HG02885 (cell line): ENCODE measurements around the gene ERMAP.
"Not testable (repeated sequence)": the region's sequence is repeated elsewhere in the genome, so short reads cannot be mapped to it uniquely, and the experiment has no call there.

Source experiments
- ATAC-seq: cut with Tn5 transposase; IDR thresholded peaks from one replicate; pipeline ENCODE4 v1.9.1; 2021; ENCODE audit warnings: mild to moderate bottlenecking; ENCODE audit not compliant: unreplicated experiment, poor library complexity

The ERMAP gene

GRCh38 chr1:42806593-42806992 is 10.3 kb upstream of the ERMAP start:
- no peak for ATAC-seq

DNA sequence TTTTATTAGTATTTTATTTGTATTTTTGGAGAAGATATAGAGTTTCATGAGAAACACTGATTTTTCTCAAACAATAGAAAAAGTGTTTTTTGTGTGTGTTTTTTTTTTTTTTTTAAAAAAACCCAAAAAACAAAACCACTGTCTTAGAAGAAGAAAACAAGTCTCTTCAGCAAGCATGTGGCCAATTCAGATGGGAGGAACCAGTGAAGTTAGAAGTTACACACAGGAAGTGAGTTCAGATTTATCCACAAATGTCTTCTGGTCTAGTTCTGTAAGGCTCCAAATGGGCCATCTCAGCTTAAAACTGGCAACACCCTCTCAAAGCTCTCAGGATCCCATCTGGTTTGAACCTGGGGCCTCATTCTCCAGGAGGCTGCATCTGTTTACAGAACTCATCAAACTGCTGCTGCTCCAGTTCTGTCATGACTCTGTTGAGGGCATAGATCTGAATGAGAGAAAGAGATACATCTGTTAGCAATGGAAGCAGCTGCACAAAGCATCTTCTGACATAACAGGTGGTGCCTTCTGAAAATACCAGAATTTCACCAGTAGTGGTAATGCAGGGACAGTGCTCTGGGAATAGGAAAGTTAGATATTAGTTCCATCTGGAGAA is 9.8 kb upstream of the ERMAP start:
- no peak for ATAC-seq

DNA sequence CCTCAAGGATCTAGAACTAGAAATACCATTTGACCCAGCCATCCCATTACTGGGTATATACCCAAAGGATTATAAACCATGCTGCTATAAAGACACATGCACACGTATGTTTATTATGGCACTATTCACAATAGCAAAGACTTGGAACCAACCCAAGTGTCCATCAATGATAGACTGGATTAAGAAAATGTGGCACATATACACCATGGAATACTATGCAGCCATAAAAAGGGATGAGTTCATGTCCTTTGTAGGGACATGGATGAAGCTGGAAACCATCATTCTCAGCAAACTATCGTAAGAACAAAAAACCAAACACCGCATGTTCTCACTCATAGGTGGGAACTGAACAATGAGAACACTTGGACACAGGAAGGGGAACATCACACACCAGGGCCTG is 2.1 kb upstream of the ERMAP start:
- ATAC-seq, result not testable (repeated sequence)

DNA sequence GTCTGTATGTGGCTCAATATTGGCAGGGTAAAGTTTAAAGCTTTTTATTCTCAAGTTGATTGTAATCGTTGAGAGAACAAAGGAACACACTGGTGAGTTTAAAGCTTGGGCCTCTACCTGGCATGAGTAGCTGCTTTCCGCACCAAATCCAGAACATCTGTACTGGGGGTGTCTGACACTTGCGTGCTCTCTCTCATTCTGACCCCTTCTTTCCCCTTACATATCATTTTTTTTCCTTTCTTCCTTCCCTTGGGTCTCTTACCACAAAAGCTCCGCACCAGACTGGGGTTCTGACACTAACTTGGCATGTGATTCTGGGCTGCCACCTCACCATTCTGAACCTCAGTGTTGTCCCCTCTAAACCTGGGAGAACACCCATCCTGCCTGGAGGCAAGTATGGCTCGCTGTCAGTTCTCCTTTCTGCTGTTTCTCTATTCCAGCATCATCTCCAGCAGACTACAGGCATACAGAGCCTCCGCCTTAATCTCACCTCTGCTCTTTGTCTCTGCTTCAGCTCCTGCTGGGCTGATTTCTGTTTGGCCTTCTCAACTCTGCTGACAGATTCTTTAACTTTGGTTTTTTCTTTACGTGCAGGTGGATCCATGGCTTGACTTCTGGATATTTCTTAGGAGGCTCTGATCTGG is 859 bp upstream of the ERMAP start:
- no peak for ATAC-seq

GRCh38 chr1:42817440-42817767 is 482 bp downstream of the ERMAP start:
- no peak for ATAC-seq

DNA sequence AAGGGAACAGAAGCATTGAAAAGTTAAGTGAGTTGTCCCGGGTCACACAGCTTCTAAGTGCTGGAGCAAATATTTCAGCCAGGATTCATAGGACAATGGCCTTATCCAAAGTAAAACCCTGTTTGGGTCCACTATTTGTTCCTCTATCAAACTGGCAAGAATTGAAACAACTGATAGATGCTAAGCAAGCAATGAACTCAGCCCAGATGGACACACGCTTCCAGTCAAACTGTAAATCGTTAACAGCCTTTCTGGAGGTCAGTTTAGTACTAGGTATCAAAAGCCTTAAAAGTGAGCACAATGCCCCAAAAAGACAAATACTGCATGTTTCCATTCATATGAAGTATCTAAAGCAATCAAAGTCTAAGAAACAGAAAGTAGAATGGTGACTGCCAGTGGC is 1.1 kb downstream of the ERMAP start:
- ATAC-seq, result no peak

GRCh38 chr1:42820813-42821212 is 3.9 kb downstream of the ERMAP start:
- no peak for ATAC-seq

DNA sequence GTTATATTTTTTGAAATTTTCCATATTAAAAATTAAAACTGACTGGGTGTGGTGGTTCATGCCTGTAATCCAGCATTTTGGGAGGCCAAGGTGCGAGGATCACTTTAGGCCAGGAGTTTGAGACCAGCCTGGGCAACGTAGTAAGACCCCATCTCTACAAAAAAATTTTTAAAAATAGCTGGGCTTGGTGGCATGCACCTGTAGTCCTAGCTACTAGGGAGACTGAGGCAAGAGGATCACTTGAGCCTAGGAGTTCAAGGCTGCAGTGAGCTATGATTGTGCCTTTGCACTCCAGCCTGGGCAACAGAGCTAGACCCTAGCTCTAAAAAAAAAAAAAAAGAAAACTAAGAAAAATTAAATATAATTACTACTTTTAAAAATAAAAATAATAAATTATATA is 4.8 kb downstream of the ERMAP start:
- no peak for ATAC-seq

DNA sequence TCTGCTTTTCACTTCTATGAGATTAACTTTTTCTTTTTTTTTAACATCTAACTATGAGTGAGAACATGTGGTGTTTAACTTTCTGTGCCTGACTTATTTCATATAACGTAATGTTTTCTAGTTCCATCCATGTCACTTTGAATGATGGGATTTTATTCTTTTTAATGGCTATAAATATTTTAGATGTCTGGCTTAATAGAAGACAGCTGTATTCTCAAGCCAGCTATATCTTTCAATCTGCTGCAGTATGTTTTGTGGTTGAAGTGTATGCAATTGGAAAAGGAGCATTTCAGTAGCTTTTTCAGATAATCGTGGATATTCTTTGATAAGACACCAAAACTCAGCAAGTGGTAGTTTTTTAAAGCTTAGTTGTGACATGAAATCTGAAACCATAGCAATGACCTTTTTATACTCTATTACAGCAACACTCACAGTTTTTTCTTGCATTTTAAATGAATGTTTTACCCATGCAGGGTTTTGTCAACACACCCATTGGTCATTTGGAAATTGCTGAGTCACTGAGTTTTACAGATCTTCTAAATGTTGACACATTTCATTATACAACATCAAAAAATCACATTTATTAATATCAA is 6.0 kb downstream of the ERMAP start:
- ATAC-seq, result no peak

- ATAC-seq, result no peak
These were observed 7.6 kb downstream of the ERMAP start for GRCh38 chr1:42824481-42825035.

- no peak for ATAC-seq
These were observed 8.3 kb downstream of the ERMAP start for GRCh38 chr1:42825036-42825851.

DNA sequence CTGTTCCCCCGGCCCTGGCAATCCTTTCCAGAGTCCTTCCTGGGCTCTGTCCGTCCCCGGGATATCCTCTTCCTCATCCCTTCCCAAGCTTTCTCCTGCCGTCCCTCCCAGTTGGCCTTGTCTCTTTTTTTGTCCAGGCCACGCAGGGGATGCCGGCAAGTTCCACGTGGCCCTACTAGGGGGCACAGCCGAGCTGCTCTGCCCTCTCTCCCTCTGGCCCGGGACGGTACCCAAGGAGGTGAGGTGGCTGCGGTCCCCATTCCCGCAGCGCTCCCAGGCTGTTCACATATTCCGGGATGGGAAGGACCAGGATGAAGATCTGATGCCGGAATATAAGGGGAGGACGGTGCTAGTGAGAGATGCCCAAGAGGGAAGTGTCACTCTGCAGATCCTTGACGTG is 13.7 kb downstream of the ERMAP start:
- ATAC-seq, result no peak

GRCh38 chr1:42831273-42831672 is 14.4 kb downstream of the ERMAP start:
- no peak for ATAC-seq

DNA sequence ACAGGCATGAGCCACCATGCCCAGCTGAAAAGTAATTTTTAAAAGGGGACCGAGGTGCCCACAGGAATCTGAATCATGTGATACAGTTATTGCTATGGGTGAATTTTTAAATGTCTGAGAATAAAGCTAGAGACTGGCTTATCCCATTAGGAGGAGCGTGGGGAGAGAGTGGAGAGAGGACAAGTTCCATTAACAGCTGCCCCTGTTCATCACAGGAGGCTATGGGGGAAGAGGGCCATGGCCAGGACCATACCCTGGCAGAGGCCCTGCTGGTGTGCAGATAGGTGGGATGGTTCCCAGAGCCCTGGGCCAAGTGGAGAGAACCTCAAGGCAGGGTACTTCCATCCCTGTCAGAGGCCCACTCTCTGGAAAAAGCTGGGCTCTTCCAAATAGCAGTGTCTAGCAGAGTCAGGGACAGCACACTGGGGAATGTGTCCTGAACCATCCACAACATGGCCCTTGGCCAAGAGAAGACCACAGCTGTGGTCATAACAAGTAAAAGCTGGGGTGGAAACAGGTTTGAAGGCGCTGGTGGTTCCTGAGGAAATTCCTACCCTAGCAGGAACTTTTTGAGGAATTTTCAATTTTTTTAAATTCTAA is 15.8 kb downstream of the ERMAP start:
- no peak for ATAC-seq

- ATAC-seq, result no peak
These were observed 17.1 kb downstream of the ERMAP start for GRCh38 chr1:42833981-42834380.

DNA sequence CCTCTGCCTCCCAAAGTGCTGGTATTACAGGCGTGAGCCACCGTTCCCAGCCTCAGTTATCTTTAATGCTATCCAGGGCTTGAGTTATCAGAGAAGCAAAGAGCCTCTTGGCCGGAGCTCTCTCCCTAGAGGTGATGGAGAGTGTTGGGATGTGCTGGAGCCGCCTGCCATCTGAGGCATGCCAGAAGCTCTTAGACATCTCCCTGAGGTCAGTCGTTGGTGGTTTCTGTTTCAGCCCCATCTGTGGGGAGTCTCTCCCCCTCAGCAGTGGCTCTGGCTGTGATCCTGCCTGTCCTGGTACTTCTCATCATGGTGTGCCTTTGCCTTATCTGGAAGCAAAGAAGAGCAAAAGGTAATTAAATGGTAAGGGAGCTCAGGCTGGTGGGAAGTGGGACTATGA is 17.9 kb downstream of the ERMAP start:
- ATAC-seq, result no peak

GRCh38 chr1:42835422-42835821 is 18.5 kb downstream of the ERMAP start:
- ATAC-seq, result no peak

GRCh38 chr1:42837709-42838108 is 20.8 kb downstream of the ERMAP start:
- ATAC-seq, result no peak

DNA sequence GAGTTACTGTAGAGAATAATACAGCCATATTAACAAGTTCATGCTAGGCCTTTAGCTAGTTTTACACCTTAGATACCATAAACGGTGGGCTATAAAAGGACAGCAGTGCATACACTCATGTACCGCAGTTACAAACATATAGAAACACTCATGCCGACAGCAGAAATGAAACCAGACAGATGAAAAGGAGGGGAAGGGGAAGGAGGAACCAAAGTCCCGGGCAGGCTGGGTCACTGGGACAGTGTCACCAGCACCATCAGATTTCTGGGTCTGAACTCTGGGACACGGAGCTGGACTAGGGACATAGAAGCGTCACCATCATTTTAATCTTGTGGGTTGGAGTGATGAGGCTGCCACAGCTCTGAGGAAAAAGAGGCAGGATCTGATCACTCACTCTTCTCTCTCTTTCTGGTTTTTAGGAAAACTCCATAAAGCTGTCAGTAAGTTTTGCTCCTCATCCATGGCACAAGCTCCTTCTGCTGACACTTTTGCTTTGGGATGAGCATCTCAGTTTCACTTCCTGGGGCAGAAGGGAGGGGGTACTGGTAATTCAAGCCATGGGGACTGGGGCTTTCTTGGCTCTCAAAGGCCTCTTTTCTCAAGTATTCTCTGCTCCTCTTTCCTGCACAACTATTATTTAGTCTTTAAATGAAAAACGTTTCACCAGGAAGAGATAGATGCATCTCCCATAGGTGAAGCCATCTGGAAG is 21.7 kb downstream of the ERMAP start:
- no peak for ATAC-seq

GRCh38 chr1:42841010-42841409 is 24.1 kb downstream of the ERMAP start:
- ATAC-seq, result no peak
